NCI-H1105 treated with DMSO at 0.1 percent for 48 hours (cell line): ENCODE data around the gene TRIO.
A peak's percentile ranks its signal among the peaks of the same experiment; 100 is the strongest.

Source experiments
- DNase-seq: peaks from one replicate; lab custom pipeline; 2025; lab: John Stamatoyannopoulos, UW

TRIO gene

DNA sequence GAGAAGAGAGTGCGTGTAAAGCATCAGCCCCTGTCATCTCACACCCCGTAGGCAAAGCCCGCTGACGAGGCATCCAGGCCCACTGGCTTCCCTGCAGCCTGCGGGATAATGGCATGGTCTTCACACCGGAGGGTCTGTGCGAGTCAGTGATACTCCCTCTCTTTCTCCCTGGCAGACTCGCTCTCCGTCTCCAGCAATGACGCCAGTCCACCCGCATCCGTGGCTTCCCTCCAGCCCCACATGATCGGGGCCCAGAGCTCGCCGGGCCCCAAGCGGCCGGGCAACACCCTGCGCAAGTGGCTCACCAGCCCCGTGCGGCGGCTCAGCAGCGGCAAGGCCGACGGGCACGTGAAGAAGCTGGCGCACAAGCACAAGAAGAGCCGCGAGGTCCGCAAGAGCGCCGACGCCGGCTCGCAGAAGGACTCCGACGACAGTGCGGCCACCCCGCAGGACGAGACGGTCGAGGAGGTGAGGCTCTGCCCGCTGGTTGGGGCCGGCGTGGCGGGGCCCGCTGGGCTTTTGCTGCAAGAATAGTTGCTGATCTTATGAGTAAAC, 317.8 kb downstream of the TRIO start:
- no peak for DNase-seq

DNA sequence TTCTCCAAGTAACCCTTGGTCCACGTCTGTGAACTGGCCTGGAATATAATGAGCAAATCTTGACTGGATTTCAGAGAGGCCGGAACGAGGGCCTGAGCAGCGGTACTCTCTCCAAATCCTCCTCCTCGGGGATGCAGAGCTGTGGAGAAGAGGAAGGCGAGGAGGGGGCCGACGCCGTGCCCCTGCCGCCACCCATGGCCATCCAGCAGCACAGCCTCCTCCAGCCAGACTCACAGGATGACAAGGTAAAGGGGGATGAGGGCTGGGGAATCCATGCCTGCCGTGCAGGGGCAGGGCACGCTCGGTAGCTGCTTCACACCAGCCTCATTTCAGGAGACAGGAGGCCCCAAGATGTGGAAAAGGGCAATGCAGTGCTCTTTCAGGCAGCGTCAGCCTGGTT, 319.5 kb downstream of the TRIO start:
- DNase-seq = no peak

- DNase-seq = peak; percentile 10
These were observed 320.5 kb downstream of the TRIO start for GRCh38 chr5:14463629-14464028.

GRCh38 chr5:14464096-14464495, 321.0 kb downstream of the TRIO start:
- DNase-seq = no peak

DNA sequence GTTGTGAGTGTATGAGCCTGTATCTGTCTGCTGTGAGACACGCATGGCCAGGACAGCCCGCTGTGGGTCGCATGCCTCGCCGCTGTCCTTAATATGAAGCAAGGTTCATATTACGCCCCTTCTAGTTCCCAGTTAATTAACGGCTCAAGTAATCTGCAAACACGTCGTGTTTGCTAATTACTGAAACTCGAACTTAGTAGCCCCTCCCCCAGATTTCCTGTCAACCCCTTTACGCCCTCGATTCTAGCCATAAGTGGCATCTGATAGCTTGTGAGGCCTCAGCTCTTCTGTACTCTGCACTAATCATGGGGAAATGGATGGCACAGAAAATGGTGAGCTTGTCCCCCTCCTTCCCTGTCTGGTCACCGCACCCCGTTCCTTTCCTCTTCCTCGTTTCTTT, 321.5 kb downstream of the TRIO start:
- DNase-seq = peak; percentile 84

DNA sequence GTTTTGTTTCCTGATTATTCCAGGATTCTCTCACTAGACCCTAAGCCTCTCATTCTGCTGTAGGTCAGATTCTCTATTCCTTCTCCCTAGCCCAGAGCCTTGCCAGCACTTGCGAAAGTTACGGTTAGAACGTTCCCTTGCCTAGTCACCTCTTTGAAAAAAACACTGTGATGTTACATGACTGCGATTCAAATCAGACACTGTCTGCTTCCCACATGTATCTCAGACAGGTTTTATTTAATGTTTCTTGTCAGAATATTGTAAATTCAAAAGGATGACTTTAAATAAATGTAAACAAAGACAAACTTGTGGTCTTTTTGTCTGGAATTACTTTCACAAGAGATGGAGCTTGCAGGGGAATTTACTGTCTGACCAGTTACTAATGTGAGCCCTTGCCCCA, 322.0 kb downstream of the TRIO start:
- DNase-seq = no peak

- no peak for DNase-seq
These were observed 322.6 kb downstream of the TRIO start for GRCh38 chr5:14465776-14466175.

- no peak for DNase-seq
These were observed 324.1 kb downstream of the TRIO start for GRCh38 chr5:14467251-14467650.

DNA sequence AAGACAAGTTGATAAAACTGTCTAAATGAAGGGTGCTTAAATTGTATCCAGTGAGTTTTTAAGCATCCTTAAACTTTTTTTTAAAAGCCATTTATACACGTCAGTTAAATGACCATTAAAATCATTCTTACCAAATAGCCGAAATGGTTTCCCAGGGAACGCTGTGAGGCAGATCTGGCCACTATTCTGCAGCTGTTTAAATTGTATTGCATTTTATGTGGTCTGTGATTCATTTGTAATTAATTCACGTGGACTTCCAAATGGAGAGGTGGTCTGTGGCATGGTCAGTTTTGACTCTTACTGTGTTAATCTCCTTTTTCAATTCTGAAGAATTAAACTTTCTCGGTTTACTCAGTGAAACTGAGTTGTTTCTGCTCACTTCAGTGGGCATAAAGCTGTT, 324.7 kb downstream of the TRIO start:
- DNase-seq = no peak

- DNase-seq = no peak
These were observed 326.6 kb downstream of the TRIO start for GRCh38 chr5:14469551-14470377.

DNA sequence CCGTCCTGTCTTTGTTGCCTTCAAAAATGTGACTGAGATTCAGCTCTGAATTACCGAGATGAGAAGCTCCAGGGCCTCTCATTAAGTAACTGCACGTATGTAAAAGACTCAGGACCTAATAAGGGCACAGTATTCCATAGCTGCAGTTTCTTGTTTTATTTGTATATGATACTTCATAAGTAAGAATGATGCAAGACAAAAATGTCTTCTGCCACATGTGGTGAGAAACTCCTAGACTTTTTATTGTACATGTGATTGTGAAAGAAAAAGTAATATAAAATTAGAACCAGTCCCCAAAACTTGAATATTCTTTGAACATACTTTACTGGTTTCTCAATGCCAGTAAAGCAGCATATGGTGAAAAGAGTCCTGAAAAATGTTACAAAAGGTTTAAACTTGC, 328.4 kb downstream of the TRIO start:
- DNase-seq = no peak

GRCh38 chr5:14472986-14473567, 329.9 kb downstream of the TRIO start:
- DNase-seq = peak; percentile 16

DNA sequence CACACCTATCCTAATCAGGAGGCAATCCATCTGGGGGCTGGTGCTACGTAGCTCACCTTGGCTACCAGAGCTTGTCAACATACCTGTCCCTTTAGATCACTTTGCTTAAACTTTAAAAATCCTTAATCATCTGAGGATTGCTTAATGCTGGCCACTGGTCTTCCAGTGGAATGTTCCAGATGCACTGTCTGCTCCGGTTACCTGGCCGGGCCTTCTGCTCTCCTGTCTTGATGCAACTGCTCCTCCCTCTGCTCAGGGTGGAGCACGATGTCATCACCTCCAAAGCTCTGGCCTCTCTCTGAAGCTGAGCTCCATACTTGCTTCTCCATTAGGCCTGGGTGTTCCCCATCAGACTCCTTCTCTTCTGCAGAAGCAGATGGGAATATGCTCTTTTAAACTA, 331.9 kb downstream of the TRIO start:
- DNase-seq = no peak

DNA sequence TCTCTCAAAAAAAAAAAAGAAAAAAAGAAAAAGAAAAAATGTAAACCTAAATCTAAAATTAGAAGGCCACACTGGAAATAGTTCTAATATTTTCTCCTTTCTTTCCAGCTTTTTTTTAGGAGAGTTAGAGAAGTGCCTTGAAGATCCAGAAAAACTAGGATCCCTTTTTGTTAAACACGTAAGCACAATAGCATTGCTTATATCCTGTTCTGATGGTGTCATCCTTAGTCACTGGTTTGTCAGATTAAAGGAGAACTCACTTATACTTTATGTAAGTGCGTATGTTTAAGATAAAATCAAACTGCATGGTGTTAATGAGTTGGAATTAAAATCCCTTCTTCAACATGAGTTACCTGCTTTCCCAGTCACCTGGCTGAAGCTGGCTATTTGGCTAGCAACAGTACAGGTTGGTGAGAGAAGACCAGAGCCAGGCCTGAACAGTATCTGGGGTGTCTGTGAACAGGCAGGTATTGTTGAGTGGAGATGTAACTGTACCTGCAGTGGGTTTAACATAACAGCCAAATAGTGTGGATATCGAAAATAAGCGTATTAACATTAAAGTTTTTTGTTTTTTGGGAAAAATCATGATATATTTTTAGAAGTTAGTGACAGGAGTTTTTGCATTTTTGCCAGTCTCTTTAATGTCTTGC, 333.8 kb downstream of the TRIO start:
- DNase-seq = no peak

DNA sequence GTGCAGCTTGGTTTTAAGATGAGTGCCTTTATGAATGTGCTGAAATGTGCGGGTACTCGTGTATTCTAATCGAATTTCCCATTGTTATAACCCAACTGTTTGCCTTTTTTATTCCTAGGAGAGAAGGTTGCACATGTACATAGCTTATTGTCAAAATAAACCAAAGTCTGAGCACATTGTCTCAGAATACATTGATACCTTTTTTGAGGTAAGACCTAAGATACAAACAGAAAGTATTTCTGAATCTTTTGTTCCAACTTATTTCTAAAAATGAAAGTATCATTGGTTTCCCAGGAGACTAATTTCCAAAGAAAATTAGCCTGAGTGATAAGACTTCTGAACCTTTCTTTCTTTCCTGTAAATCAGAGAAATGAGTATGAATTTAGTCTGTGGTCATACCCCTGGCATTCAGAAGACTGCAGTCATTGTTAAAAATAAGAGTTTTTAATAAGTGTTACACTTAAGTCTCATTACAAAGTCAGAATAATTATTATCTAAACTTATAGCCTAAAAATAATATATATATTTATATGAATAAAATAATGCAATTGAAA, 336.1 kb downstream of the TRIO start:
- no peak for DNase-seq

DNA sequence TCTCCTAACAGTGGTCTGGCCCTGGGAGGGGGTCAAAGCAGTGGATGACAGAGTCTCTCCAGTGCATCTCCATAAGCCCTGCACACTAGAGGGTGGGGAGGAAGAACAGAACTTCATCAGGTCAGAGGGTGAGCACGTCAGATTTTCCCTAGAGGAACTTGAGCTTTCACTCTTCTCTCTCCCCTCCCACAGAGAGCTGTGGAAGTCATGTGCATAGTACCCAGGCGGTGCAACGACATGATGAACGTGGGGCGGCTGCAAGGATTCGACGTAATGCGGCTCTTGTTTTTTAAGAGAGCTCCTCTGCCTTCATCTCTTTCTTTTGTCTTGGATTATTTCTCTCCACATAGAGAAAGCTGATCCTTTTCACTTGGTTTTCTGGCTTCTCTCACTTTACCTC, 338.2 kb downstream of the TRIO start:
- no peak for DNase-seq

DNA sequence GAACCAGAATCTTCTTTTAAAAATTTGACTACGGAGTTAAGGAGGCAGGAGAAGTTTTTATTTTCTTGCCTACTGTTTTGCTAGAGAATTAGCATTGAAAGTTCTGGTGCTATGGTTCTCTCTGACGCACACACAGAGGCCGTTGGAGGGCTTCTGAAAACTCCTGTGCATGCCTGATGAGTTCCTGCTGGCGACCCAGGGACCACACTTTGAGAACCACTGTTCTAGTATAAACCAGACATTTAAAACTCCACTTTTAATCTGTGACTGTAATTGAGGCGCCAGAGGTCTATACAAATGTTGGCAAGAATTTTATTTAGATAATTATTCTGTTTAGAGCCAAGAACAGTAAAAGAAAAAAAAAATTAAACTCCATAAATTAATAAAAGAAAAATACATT, 338.9 kb downstream of the TRIO start:
- no peak for DNase-seq

- DNase-seq = no peak
These were observed 340.5 kb downstream of the TRIO start for GRCh38 chr5:14483504-14484157.

GRCh38 chr5:14486486-14486885, 343.3 kb downstream of the TRIO start:
- DNase-seq = no peak

DNA sequence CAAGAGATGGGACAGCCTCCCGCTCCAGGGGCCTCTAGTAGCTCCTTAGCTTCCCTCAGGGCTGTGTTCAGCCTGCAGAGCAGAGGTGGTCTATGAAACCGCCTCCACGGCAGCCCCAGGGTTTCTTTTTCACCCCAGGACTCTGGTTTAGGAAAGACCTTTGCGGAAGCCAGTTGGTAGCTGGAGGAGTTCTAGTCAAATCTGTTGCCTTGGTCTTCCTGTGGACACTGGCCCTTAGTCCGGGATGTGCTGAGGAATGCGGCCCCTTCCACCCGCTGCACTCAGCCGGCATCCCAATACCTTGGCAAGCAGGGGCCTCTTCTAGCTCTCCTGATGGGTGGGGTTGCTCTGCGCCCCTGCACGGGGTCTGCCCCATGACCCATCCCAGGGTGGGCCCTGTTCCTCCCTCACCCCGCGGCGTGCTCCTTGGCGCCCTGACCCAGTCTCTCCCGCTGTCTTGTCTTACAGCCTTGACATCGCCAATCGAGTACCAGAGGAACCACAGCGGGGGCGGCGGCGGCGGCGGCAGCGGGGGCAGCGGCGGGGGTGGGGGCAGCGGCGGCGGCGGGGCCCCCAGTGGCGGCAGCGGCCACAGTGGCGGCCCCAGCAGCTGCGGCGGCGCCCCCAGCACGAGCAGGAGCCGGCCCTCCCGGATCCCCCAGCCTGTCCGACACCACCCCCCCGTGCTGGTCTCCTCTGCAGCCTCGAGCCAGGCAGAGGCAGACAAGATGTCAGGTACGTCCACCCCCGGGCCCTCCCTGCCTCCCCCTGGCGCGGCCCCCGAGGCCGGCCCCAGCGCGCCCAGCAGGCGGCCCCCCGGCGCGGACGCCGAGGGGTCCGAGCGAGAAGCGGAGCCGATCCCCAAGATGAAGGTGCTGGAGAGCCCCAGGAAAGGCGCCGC, 344.1 kb downstream of the TRIO start:
- DNase-seq = no peak

- no peak for DNase-seq
These were observed 344.9 kb downstream of the TRIO start for GRCh38 chr5:14487897-14488570.
